ENCODE data around the gene OCEL1. TPM values are rescaled to one million over a fixed set of nuclear protein-coding genes. Genes with fewer than 3 reads are reported as not detected.

Gene OCEL1
- total RNA-seq, 4 donors from 2014 or later, result 6.7 to 17.7 (median 9.3) TPM

DNA sequence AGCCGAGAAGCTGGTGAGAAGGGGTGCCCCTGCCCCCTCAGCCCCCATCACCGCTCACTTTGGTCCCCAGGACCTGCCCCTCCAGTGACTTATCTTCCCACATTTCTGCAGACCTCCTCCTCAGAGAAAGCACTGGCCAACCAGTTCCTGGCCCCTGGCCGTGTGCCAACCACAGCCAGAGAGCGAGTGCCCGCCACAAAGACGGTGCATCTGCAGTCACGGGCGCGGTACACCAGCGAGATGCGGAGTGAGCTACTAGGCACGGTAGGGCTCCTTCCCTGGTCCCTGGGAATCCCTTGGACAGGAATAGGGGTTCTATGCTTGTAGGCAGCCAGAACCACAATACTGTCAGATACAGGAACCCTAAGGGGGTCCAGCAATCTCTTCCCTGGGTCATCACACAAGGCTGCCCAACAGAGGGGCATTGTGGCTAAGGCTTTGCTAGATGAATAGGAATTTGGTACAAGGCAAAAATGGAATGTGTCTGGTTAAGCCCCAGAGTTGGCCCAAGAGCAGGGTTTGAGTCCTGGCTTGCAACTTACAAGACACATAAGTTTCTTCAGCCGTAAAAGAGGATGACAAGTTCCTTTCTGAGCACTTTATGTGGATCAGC lies 9.9 kb upstream of the OCEL1 start:
- no peak for ATAC-seq (ENCODE audit: low FRiP score)
- no peak for TF ChIP-seq CTCF (IDR thresholded peaks at IDR 0.05)
- no peak for DNase-seq (ENCODE audit: low spot score)

DNA sequence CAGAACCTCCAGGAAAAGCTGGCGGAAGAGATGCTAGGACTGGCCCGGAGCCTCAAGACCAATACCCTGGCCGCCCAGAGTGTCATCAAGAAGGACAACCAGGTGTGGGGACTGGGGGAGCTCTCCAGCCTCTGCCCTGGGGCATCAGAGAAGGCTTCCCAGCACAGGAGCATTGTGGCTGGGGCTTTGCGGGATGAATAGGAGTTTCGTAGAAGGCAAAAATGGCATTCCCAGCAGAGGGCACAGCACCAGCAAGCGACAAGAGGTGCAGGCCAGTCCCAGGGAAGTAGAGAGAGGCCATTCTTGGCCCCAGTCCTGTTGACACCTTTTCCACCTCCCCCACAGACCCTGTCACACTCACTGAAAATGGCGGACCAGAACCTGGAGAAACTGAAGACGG lies 6.7 kb upstream of the OCEL1 start:
- no peak for ATAC-seq (ENCODE audit: low FRiP score)
- TF ChIP-seq CTCF (IDR thresholded peaks at IDR 0.05), result no peak
- no peak for DNase-seq (ENCODE audit: low spot score)

DNA sequence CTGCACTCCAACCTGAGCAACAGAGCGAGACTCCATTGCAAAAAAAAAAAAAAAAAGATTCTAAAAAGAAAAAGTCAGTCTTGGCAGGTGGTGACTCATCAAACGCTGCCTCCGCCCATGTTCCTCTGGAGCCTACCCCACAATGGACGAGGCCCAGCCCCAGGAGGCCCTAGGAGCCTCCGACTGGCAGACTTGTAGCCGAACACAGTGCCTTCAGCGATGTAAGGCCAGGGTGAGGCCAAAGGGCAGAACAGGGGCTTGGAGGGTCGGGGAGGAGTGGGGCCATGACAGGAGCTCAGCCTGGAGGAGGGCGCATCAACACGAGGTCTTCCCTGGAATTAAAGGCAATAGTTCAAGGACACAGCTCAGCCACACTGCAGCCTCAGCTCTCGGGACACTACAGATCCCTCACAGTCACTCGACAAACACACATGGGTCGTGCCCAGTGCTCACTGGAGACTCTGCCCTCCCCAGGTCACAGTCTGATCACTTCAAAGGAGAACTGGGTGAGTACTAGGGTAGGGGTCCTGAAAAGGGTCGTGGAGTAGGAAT lies 5.7 kb upstream of the OCEL1 start:
- no peak for TF ChIP-seq CTCF (IDR thresholded peaks at IDR 0.05)
- DNase-seq (ENCODE audit: low spot score) (no peak), ATAC-seq (ENCODE audit: low FRiP score) (peak; percentile 41)

DNA sequence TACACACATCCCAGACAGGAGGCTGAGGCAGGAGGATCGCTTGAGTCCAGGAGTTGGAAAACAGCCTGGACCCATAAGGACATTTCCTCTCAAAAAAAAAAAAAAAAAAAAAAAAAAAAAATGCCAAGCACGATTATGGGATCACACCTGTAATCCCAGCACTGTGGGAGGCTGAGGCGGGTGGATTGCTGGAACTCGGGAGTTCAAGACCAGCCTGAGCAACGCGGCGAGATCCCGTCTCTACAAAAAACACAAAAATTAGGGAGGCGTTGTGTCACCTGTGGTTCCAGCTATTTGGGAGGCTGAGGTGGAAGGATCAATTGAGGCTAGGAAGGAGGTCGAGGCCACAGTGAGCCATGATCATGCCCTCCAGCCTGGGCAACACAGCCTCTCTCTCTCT lies 973 bp upstream of the OCEL1 start:
- no peak for TF ChIP-seq CTCF (IDR thresholded peaks at IDR 0.05)
- no peak for ATAC-seq (ENCODE audit: low FRiP score)

GRCh38 chr19:17227798-17228367 lies 1.9 kb downstream of the OCEL1 start:
- no peak for ATAC-seq (ENCODE audit: low FRiP score)
- DNase-seq (ENCODE audit: low spot score), result no peak

More for the DNA sequence above, 973 bp upstream of the OCEL1 start:
- no peak for DNase-seq (ENCODE audit: low spot score)

GRCh38 chr19:17229890-17230289 lies 3.9 kb downstream of the OCEL1 start:
- ATAC-seq (ENCODE audit: low FRiP score), result no peak
- no peak for DNase-seq (ENCODE audit: low spot score)
- TF ChIP-seq CTCF (IDR thresholded peaks at IDR 0.05), result no peak

More at GRCh38 chr19:17227798-17228367, 1.9 kb downstream of the OCEL1 start:
- TF ChIP-seq CTCF (IDR thresholded peaks at IDR 0.05), result no peak

DNA sequence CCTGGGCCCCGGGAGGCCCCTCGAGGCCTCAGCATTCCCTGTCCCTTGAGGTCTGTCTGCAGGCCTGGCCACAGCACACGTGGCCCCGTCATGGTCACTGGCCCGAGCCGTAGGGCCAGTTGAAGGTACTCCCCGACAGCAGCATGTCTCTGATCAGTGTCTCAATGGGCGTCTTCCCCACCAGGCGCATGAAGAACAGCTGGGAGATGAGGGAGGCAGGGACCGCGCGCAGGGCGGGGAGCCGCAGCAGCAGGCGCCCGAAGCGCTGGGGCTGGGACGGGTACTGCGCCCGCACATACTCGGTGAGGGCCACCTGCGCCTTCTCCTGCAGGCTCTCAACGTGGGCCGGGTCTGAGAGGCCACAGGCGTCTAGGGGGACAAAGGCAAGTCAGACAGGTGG lies 6.2 kb downstream of the OCEL1 start:
- TF ChIP-seq CTCF (IDR thresholded peaks at IDR 0.05), result no peak
- DNase-seq (ENCODE audit: low spot score), result no peak
- ATAC-seq (ENCODE audit: low FRiP score), result no peak
